Vagina (tissue), 2 donors: ENCODE results near the gene ATP2C2. TPM values are rescaled to one million over a fixed set of nuclear protein-coding genes. Genes with fewer than 3 reads are reported as not detected.
"Not testable (repeated sequence)": the region's sequence is repeated elsewhere in the genome, so short reads cannot be mapped to it uniquely, and the experiment has no call there.

Experiments
- DNase-seq, 2 donors: peaks; one replicate each; pipeline ENCODE4 v3.0.0-alpha.2; 2017; ENCODE audit errors: extremely low spot score in 2 of 2
- H3K27ac ChIP-seq: fragments of 200-600 bp; sonication (generic); one replicate; pipeline ENCODE4 v1.5.1; 2019
- H3K27me3 ChIP-seq: fragments of 200-600 bp; sonication (generic); one replicate; pipeline ENCODE4 v1.5.1; 2019
- H3K36me3 ChIP-seq, 2 donors: fragments of 200-600 bp; sonication (generic); one replicate each; pipeline ENCODE4 v1.5.1; 2017 to 2019
- H3K4me1 ChIP-seq: fragments of 200-600 bp; sonication (generic); one replicate; pipeline ENCODE4 v1.5.1; 2019
- H3K4me3 ChIP-seq, 2 donors: fragments of 200-600 bp; sonication (generic); 1 replicate in 1 of 2; 2 replicates in 1 of 2; pipeline ENCODE4 v1.5.1; 2016 to 2019
- H3K9me3 ChIP-seq: fragments of 200-600 bp; sonication (generic); one replicate; pipeline ENCODE4 v1.5.1; 2019
- POLR2A ChIP-seq, 2 donors: fragments of 450-650 bp; IDR thresholded peaks; one replicate each; pipeline ENCODE4 v1.6.1; 2017; ENCODE audit warnings: antibody characterized with exemption in 2 of 2, mild to moderate bottlenecking in 2 of 2, moderate library complexity in 2 of 2
- POLR2AphosphoS5 ChIP-seq, 2 donors: sonication (generic); formaldehyde crosslinking; IDR thresholded peaks; one replicate each; pipeline ENCODE4 v1.9.0; 2017; ENCODE audit warnings: antibody characterized with exemption in 2 of 2, mild to moderate bottlenecking in 2 of 2, low read depth in 1 of 2; ENCODE audit not compliant: insufficient read depth in 1 of 2
- intact Hi-C: fragments of 100-400 bp; cut with DNase I; formaldehyde crosslinking; loops from one replicate; pipeline ENCODE4 v1.15.1; 2023
- total RNA-seq: library from RNA; depleted of rRNA; stranded (reverse); fragments of >200 nt; gene quantifications from one replicate; pipeline ENCODE4 v1.2.3, GENCODE V29; 2016
- TF ChIP-seq, protein P1 (sequence below), 3 experiments: fragments of 450-650 bp in 2 of 3; fragments of 200-600 bp in 1 of 3; sonication (generic) in 1 of 3; IDR thresholded peaks; one replicate each; pipeline ENCODE4 v1.5.1; 2017 to 2019; ENCODE audit warnings: antibody characterized with exemption in 3 of 3, mild to moderate bottlenecking in 2 of 3, moderate library complexity in 2 of 3

Gene ATP2C2
- total RNA-seq, 1 donor from 2014 or later = 35.1 TPM

DNA sequence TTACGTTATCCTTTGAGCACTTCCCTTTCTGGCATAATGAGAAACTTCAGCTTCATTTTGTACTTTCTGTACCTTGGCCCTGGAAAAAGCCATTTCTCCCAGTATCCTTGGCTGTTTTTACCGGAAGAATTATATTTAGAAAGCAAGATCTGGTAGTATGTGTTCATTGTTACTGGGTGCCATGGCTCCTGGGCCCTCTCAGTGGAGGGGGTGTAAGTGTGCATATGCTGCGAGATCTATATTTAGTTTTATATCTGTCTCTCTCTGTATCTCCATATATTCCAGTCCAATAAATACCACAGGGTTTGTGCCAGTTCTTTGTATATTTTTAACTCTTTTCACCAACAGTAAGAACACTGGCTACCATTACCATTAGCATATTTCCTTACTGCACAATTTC lies 17.7 kb downstream of the ATP2C2 start:
- Histone ChIP-seq H3K4me3 (no peak overlapping the region), H3K9me3 (no peaks in the 10 kb centered on the region), H3K4me1 (peaks cover under 1% of the 10 kb centered on the region), H3K27me3 (no peaks in the 10 kb centered on the region), H3K36me3 (no peaks in the 10 kb centered on the region), H3K27ac (no peak overlapping the region)
- intact Hi-C loops = no loop called here
- TF ChIP-seq, protein P1, sequence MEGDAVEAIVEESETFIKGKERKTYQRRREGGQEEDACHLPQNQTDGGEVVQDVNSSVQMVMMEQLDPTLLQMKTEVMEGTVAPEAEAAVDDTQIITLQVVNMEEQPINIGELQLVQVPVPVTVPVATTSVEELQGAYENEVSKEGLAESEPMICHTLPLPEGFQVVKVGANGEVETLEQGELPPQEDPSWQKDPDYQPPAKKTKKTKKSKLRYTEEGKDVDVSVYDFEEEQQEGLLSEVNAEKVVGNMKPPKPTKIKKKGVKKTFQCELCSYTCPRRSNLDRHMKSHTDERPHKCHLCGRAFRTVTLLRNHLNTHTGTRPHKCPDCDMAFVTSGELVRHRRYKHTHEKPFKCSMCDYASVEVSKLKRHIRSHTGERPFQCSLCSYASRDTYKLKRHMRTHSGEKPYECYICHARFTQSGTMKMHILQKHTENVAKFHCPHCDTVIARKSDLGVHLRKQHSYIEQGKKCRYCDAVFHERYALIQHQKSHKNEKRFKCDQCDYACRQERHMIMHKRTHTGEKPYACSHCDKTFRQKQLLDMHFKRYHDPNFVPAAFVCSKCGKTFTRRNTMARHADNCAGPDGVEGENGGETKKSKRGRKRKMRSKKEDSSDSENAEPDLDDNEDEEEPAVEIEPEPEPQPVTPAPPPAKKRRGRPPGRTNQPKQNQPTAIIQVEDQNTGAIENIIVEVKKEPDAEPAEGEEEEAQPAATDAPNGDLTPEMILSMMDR (IDR thresholded peaks at IDR 0.05) = no peak
- TF ChIP-seq POLR2A (IDR thresholded peaks at IDR 0.05) (no peak), POLR2AphosphoS5 (IDR thresholded peaks at IDR 0.05; ENCODE audit: insufficient read depth in 1 of 2, low read depth in 1 of 2) (no peak)
- DNase-seq = no peak

DNA sequence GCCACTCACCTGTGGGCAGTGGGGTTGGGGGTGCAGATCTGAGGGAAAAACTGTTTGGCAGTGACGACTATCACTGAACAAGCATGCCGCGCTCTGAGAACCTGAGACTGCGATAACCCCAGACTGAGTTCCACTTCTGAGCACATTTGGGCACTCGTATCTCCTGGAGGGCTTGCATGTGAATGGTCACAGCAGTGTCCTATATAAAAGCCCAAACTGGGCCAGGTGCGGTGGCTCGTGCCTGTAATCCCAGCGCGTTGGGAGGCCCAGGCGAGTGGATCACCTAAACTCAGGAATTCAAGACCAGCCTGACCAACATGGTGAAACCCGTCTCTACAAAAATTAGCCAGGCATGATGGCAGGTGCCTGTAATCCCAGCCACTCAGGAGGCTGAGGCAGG lies 18.7 kb downstream of the ATP2C2 start:
- no peaks in the 10 kb centered on the region for H3K36me3 ChIP-seq
- TF ChIP-seq POLR2A (IDR thresholded peaks at IDR 0.05) = no peak
- TF ChIP-seq, protein P1 (IDR thresholded peaks at IDR 0.05) = no peak
- TF ChIP-seq POLR2AphosphoS5 (IDR thresholded peaks at IDR 0.05; ENCODE audit: insufficient read depth in 1 of 2, low read depth in 1 of 2) = no peak
- DNase-seq = no peak

DNA sequence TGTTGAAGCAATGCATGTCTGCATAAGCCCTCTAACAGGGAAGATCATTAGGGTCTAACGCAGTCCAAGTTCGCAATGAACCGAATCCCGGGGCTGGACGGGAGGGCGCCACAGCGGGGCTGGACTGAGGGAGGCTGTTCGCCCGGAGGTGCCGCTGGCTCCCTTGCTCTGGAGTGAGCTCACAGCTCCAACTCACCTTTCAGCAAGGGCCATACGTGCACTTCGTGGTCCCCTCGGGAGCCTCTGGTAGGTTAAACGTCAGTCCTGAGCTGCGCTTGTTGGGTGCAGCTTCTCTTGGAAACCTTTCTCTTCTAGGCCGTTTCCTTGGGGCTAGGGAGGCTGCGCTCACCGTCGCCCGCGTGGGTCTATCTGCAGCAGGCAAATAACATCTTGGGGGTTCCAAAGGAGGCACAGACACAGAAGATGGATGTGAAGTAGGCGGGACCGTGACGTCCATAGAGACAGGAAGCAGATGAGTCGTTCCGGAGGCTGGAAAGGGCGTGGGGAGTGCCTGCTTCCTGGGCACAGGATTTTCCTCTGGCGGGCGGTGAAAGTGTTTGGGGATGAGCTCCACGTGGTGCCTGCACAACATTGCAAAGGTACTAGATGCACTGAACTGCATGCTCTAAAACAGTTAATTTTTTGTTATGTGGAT lies 21.9 kb downstream of the ATP2C2 start:
- H3K4me3 ChIP-seq = no peak overlapping the region
- no peak for DNase-seq
- H3K27ac ChIP-seq = no peak overlapping the region
- peaks cover 5% of the 10 kb centered on the region for H3K4me1 ChIP-seq
- no peaks in the 10 kb centered on the region for H3K9me3 ChIP-seq
- no peaks in the 10 kb centered on the region for H3K36me3 ChIP-seq
- no peaks in the 10 kb centered on the region for H3K27me3 ChIP-seq
- TF ChIP-seq POLR2AphosphoS5 (IDR thresholded peaks at IDR 0.05; ENCODE audit: insufficient read depth in 1 of 2, low read depth in 1 of 2) = no peak
- TF ChIP-seq, protein P1 (IDR thresholded peaks at IDR 0.05) = no peak
- TF ChIP-seq POLR2A (IDR thresholded peaks at IDR 0.05) = no peak
- intact Hi-C loops = no loop called here

More for the DNA sequence above, 18.7 kb downstream of the ATP2C2 start:
- H3K9me3 ChIP-seq = no peaks in the 10 kb centered on the region
- peaks cover 5% of the 10 kb centered on the region for H3K4me1 ChIP-seq
- H3K27ac ChIP-seq = no peak overlapping the region
- intact Hi-C loops = no loop called here
- H3K4me3 ChIP-seq = no peak overlapping the region
- H3K27me3 ChIP-seq = no peaks in the 10 kb centered on the region

DNA sequence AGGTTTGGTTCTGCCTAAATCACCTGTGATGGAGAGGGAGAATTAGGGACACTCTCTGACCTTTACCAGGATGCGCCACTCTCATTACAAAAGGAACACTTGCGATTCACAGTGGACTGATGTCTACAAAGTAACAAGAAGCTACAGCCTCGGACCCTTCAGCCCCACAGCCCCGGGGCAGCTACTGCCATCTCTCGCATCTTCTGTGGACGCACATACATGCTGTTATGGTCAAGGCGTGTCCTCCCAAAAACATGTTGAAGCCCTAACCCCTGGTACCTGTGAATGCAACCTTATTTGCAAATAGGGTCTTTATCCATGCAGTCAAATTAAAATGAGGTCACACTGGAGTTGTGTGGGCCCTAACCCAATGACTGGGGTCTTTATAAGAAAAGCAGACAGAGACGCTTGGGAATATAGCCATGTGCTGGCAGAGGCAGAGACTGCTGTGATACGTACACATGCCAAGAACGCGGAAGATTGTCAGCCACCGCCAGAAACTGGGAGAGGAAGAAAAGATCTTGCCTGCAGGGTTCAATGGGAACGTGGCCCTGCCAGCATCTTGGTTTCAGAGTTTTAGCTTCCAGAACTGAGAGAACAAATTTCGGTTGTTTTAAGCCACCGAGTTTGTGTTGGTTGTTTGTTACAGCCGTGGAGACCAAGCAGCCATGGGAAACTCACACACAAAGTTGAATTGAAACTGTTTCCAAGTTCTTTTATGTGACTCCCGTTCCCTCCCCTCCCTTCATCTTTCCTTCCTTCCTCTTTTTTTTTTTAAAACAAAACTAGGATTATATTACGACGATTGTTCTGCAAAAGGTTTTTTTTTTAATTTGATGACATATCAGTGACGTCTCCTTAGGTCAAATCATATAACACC lies 23.1 kb downstream of the ATP2C2 start:
- no peak for DNase-seq
- H3K4me1 ChIP-seq = peaks cover 5% of the 10 kb centered on the region
- no peak overlapping the region for H3K27ac ChIP-seq
- H3K4me3 ChIP-seq = no peak overlapping the region
- no peaks in the 10 kb centered on the region for H3K27me3 ChIP-seq
- no peaks in the 10 kb centered on the region for H3K36me3 ChIP-seq
- intact Hi-C loops = no loop called here
- TF ChIP-seq, protein P1 (IDR thresholded peaks at IDR 0.05) = no peak
- no peak for TF ChIP-seq POLR2AphosphoS5 (IDR thresholded peaks at IDR 0.05; ENCODE audit: insufficient read depth in 1 of 2, low read depth in 1 of 2)
- TF ChIP-seq POLR2A (IDR thresholded peaks at IDR 0.05) = no peak
- H3K9me3 ChIP-seq = no peaks in the 10 kb centered on the region

DNA sequence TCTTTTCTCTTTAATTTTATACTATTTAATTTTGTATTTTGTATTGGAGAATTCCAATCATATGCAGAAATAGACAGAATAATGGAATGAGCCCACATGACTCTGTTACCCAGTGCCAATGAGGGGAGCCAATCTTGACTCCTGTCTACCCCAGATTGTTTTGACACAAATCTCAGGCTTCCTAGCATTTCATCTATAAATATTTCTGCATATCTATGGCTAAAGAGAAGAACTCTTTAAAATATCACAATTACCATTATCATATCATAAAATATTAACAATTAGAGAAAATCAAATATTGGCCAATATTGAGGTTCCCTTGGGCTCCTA lies 23.7 kb downstream of the ATP2C2 start:
- no peak overlapping the region for H3K4me3 ChIP-seq
- DNase-seq = no peak
- peaks cover 5% of the 10 kb centered on the region for H3K4me1 ChIP-seq
- H3K27me3 ChIP-seq = no peaks in the 10 kb centered on the region
- no peaks in the 10 kb centered on the region for H3K9me3 ChIP-seq
- no peaks in the 10 kb centered on the region for H3K36me3 ChIP-seq
- TF ChIP-seq POLR2AphosphoS5 (IDR thresholded peaks at IDR 0.05; ENCODE audit: insufficient read depth in 1 of 2, low read depth in 1 of 2) (no peak), POLR2A (IDR thresholded peaks at IDR 0.05) (no peak)
- TF ChIP-seq, protein P1 (IDR thresholded peaks at IDR 0.05) = no peak
- intact Hi-C loops = no loop called here
- no peak overlapping the region for H3K27ac ChIP-seq

DNA sequence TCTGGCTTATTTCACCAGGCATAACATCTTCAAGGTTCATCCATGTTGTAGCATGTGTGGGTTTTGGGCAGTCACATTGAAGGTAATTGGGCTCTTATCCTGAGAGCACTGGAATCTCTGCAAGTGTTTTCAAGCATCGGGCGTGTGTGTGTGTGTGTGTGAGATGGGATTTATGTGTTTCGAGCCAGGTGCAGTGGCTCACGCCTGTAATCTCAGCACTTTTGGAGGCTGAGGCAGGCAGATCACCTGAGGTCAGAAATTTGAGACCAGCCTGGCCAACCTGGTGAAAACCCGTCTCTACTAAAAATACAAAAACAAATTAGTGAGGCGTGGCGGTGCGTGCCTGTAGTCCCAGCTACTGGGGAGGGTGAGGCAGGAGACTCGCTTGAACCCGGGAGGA lies 27.7 kb downstream of the ATP2C2 start:
- DNase-seq, H3K9me3 ChIP-seq, H3K4me3 ChIP-seq, H3K27ac ChIP-seq, intact Hi-C loops, H3K27me3 ChIP-seq, H3K4me1 ChIP-seq, H3K36me3 ChIP-seq: not testable (repeated sequence)
